HCT116 (cell line): ENCODE data around the gene ARHGAP28.

Experiments
- CEBPB ChIP-seq: IDR thresholded peaks from 2 replicates; pipeline ENCODE4 v1.6.1; 2012; ENCODE audit warnings: low read depth
- EGR1 ChIP-seq: IDR thresholded peaks from 2 replicates; pipeline ENCODE4 v1.6.1; 2012; ENCODE audit warnings: low read depth
- EZH2 ChIP-seq: fragments of 200-600 bp; sonication (generic); IDR thresholded peaks from 2 replicates; pipeline ENCODE4 v1.6.1; 2017; ENCODE audit warnings: antibody characterized with exemption, mixed run types
- JUND ChIP-seq: IDR thresholded peaks from 2 replicates; pipeline ENCODE4 v1.6.1; 2012
- POLR2A ChIP-seq: IDR thresholded peaks from 2 replicates; pipeline ENCODE4 v1.7.0; 2011; ENCODE audit warnings: borderline replicate concordance; ENCODE audit not compliant: insufficient read depth, insufficient read length; ENCODE audit errors: extremely low read depth
- POLR2AphosphoS5 ChIP-seq: IDR thresholded peaks from 2 replicates; pipeline ENCODE4 v1.6.1; 2011; ENCODE audit warnings: mild to moderate bottlenecking, low read depth, low read length, moderate library complexity
- RAD21 ChIP-seq: IDR thresholded peaks from 2 replicates; pipeline ENCODE4 v1.6.1; 2012; ENCODE audit warnings: low read depth, mild to moderate bottlenecking
- SIN3A ChIP-seq: IDR thresholded peaks from 2 replicates; pipeline ENCODE4 v1.6.1; 2012; ENCODE audit warnings: low read depth
- TCF7L2 ChIP-seq: IDR thresholded peaks from 2 replicates; pipeline ENCODE4 v1.7.0; 2011; ENCODE audit warnings: borderline replicate concordance, inconsistent platforms; ENCODE audit not compliant: insufficient read depth, insufficient read length; ENCODE audit errors: extremely low read depth
- YY1 ChIP-seq: IDR thresholded peaks from 2 replicates; pipeline ENCODE4 v1.6.1; 2011; ENCODE audit warnings: low read length, low read depth, moderate library complexity, mild to moderate bottlenecking; ENCODE audit not compliant: insufficient replicate concordance; ENCODE audit errors: extremely low read depth
- ZNF274 ChIP-seq: fragments of 200-500 bp; sonication (Bioruptor generic); IDR thresholded peaks from 2 replicates; pipeline ENCODE4 v1.6.1; 2014; ENCODE audit warnings: mild to moderate bottlenecking, low read depth, low read length, inconsistent platforms
- TF ChIP-seq, protein P1 (sequence below), 3 experiments: fragments of 200-600 bp in 1 of 3; sonication (generic) in 1 of 3; IDR thresholded peaks in 2 of 3; conservative IDR thresholded peaks in 1 of 3; 2 replicates each; pipeline ENCODE4 v1.5.1; 2012 to 2017; ENCODE audit warnings: low read depth in 2 of 3, low read length in 2 of 3, antibody characterized with exemption in 1 of 3, borderline replicate concordance in 1 of 3, control low read depth in 1 of 3, mild to moderate bottlenecking in 1 of 3, mixed read lengths in 1 of 3, mixed run types in 1 of 3, moderate library complexity in 1 of 3; ENCODE audit not compliant: insufficient read depth in 1 of 3

DNA sequence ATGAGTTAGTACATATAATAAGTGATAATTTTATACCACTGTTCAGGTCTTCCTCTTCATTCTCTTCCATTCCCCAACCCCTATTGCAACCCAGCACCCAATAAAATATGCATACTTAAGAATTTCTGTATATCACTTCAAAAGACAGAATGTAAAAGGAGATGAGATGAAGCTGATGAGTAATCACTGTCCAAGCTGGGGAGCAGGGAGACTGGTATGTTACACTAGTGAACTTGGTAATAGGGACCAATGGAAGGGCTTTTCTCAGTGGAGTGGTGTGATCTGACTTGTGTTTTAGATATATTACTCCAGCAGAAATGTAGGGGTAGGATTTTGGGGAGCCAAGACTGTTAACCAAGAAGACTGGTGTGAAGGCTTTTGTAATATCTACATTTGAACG, 18.0 kb upstream of the ARHGAP28 start:
- TF ChIP-seq, protein P1, sequence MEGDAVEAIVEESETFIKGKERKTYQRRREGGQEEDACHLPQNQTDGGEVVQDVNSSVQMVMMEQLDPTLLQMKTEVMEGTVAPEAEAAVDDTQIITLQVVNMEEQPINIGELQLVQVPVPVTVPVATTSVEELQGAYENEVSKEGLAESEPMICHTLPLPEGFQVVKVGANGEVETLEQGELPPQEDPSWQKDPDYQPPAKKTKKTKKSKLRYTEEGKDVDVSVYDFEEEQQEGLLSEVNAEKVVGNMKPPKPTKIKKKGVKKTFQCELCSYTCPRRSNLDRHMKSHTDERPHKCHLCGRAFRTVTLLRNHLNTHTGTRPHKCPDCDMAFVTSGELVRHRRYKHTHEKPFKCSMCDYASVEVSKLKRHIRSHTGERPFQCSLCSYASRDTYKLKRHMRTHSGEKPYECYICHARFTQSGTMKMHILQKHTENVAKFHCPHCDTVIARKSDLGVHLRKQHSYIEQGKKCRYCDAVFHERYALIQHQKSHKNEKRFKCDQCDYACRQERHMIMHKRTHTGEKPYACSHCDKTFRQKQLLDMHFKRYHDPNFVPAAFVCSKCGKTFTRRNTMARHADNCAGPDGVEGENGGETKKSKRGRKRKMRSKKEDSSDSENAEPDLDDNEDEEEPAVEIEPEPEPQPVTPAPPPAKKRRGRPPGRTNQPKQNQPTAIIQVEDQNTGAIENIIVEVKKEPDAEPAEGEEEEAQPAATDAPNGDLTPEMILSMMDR (IDR thresholded peaks at IDR 0.05 in 2 of 3, conservative IDR thresholded peaks at IDR 0.05 in 1 of 3; ENCODE audit: borderline replicate concordance in 1 of 3, insufficient read depth in 1 of 3, low read depth in 2 of 3, low read length in 2 of 3): no peak
- TF ChIP-seq TCF7L2: no peak
- no peak for TF ChIP-seq RAD21
- TF ChIP-seq YY1: no peak
- no peak for TF ChIP-seq EZH2
- no peak for TF ChIP-seq POLR2A
- TF ChIP-seq ZNF274: no peak
- no peak for TF ChIP-seq EGR1
- TF ChIP-seq CEBPB: no peak
- no peak for TF ChIP-seq SIN3A
- no peak for TF ChIP-seq POLR2AphosphoS5
- no peak for TF ChIP-seq JUND
